ENCODE measurements around the gene TAF5. TPM values are rescaled to one million over a fixed set of nuclear protein-coding genes. Genes with fewer than 3 reads are reported as not detected.

TAF5 gene
- 3.9 and 8.4 TPM in 2 replicates for total RNA-seq

GRCh38 chr10:103367782-103368518 is at the start of gene TAF5:
TAF5 (plus strand) TSS chr10:103367976; CDS start chr10:103367990, 14 bp downstream.

GRCh38 chr10:103350517-103351260 is 17.1 kb upstream of the TAF5 start, which contains the start of gene PCGF6:
PCGF6 (minus strand) TSS chr10:103351140; CDS start chr10:103351066, 74 bp downstream.

GRCh38 chr10:103396067-103396788 is 28.5 kb downstream of the TAF5 start, which contains the start of the genes ATP5MK and PDCD11:
ATP5MK (minus strand) TSS chr10:103396475; CDS start chr10:103392457, 4,018 bp downstream.
PDCD11 (plus strand) TSS chr10:103396626; CDS start chr10:103398427, 1,801 bp downstream.

Other genes starting within 250 kb of the TAF5 start
- gene NT5C2, start 174.7 kb upstream of the TAF5 start, total RNA-seq, result 34.1 and 52.1 TPM in 2 replicates
- gene RPEL1, start 122.1 kb upstream of the TAF5 start, total RNA-seq, result 0.32 TPM in 1 of 2 replicates, not detected in the other
- gene INA, start 90.8 kb upstream of the TAF5 start, total RNA-seq, result under 0.01 and 0.15 TPM in 2 replicates
- 14.9 and 27.1 TPM in 2 replicates for gene PCGF6, start 16.8 kb upstream of the TAF5 start, total RNA-seq
- gene ATP5MK, start 28.5 kb downstream of the TAF5 start, total RNA-seq, result 308 and 411 TPM in 2 replicates
- 42.9 and 50.0 TPM in 2 replicates for gene PDCD11, start 28.6 kb downstream of the TAF5 start, total RNA-seq
- 6.8 and 9.9 TPM in 2 replicates for gene CALHM2, start 84.4 kb downstream of the TAF5 start, total RNA-seq
- gene CALHM1, start 90.9 kb downstream of the TAF5 start, total RNA-seq, result not detected in 2 replicates
- not detected in 2 replicates for gene CALHM3, start 111.3 kb downstream of the TAF5 start, total RNA-seq
- under 0.01 and 0.15 TPM in 2 replicates for gene NEURL1, start 125.7 kb downstream of the TAF5 start, total RNA-seq